Uterus (tissue), 4 donors: ENCODE results near the gene PLXND1. TPM values are rescaled to one million over a fixed set of nuclear protein-coding genes. Genes with fewer than 3 reads are reported as not detected.

ENCODE experiments used
- DNase-seq, 2 donors: peaks; one replicate each; pipeline ENCODE4 v3.0.0-alpha.2; 2019 to 2020
- H3K27ac ChIP-seq, 2 donors: fragments of 200-600 bp; sonication (generic); 1 replicate in 1 of 2; 2 replicates in 1 of 2; pipeline ENCODE4 v1.5.1; 2016 to 2018
- H3K27me3 ChIP-seq, 2 donors: fragments of 200-600 bp; sonication (generic); one replicate each; pipeline ENCODE4 v1.5.1; 2018 to 2019; ENCODE audit warnings: control low read depth in 1 of 2
- H3K36me3 ChIP-seq, 2 donors: fragments of 200-600 bp; sonication (generic); one replicate each; pipeline ENCODE4 v1.5.1; 2019; ENCODE audit warnings: control low read depth in 1 of 2
- H3K4me1 ChIP-seq, 2 donors: fragments of 200-600 bp; sonication (generic); one replicate each; pipeline ENCODE4 v1.5.1; 2018 to 2019; ENCODE audit warnings: control low read depth in 1 of 2
- H3K4me3 ChIP-seq, 2 donors: fragments of 200-600 bp; sonication (generic); 1 replicate in 1 of 2; 2 replicates in 1 of 2; pipeline ENCODE4 v1.5.1; 2018 to 2019; ENCODE audit warnings: mild to moderate bottlenecking in 1 of 2
- H3K9me3 ChIP-seq, 2 donors: fragments of 200-600 bp; sonication (generic); one replicate each; pipeline ENCODE4 v1.5.1; 2019; ENCODE audit warnings: control low read depth in 1 of 2
- CTCF ChIP-seq, 4 experiments: fragments of 200-600 bp in 2 of 4; fragments of 450-650 bp in 2 of 4; sonication (generic) in 2 of 4; IDR thresholded peaks; one replicate each; pipeline ENCODE4 v1.5.1; 2016 to 2019; ENCODE audit warnings: antibody characterized with exemption in 4 of 4, mild to moderate bottlenecking in 2 of 4, moderate library complexity in 1 of 4
- POLR2A ChIP-seq, 2 donors: fragments of 450-650 bp; IDR thresholded peaks; one replicate each; pipeline ENCODE4 v1.6.1; 2016; ENCODE audit warnings: antibody characterized with exemption in 2 of 2, mild to moderate bottlenecking in 1 of 2, moderate library complexity in 1 of 2
- intact Hi-C: fragments of 100-400 bp; cut with DNase I; formaldehyde crosslinking; loops from one replicate; pipeline ENCODE4 v1.15.1; 2023; ENCODE audit warnings: low total_unique reads
- total RNA-seq, 4 donors: library from RNA; depleted of rRNA in 3 of 4; stranded (reverse); fragments of >200 nt in 3 of 4; gene quantifications; one replicate each; pipeline versions ENCODE4 v1.1.0 to v1.2.4, GENCODE V29; 2014 to 2023
- donor health status: DM: yes; HTN: yes; CAD: no.

The PLXND1 gene
- total RNA-seq, 4 donors from 2014 or later = 54.7 to 343 (median 121) TPM

GRCh38 chr3:129593595-129594339, 12.7 kb downstream of the PLXND1 start:
- no peak for DNase-seq
- Histone ChIP-seq H3K4me3 (no peak overlapping the region), H3K9me3 (no peaks in the 10 kb centered on the region), H3K36me3 (no peaks in the 10 kb centered on the region), H3K4me1 (peaks cover 22 to 50% of the 10 kb centered on the region in 2 donors), H3K27ac (peak overlapping the region; percentile 84 to 97), H3K27me3 (no peaks in the 10 kb centered on the region)
- TF ChIP-seq CTCF (IDR thresholded peaks at IDR 0.05) (no peak), POLR2A (IDR thresholded peaks at IDR 0.05) (no peak)
- intact Hi-C loops = no loop called here

GRCh38 chr3:129593230-129593594, 13.3 kb downstream of the PLXND1 start:
- Histone ChIP-seq H3K27me3 (no peaks in the 10 kb centered on the region), H3K36me3 (no peaks in the 10 kb centered on the region), H3K9me3 (no peaks in the 10 kb centered on the region), H3K4me3 (no peak overlapping the region), H3K4me1 (peaks cover 19 to 49% of the 10 kb centered on the region in 2 donors), H3K27ac (peak overlapping the region; percentile 84 to 97)
- no peak for TF ChIP-seq POLR2A (IDR thresholded peaks at IDR 0.05)
- TF ChIP-seq CTCF (IDR thresholded peaks at IDR 0.05) = no peak
- intact Hi-C loops = no loop called here
- DNase-seq = no peak

GRCh38 chr3:129592381-129593131, 13.9 kb downstream of the PLXND1 start:
- no peaks in the 10 kb centered on the region for H3K9me3 ChIP-seq
- peak overlapping the region; percentile 84 to 97 for H3K27ac ChIP-seq
- TF ChIP-seq CTCF (IDR thresholded peaks at IDR 0.05) (no peak), POLR2A (IDR thresholded peaks at IDR 0.05) (no peak)
- H3K27me3 ChIP-seq = no peaks in the 10 kb centered on the region
- no peaks in the 10 kb centered on the region for H3K36me3 ChIP-seq
- peak overlapping the region in 1 of 2 donors; percentile 19 for H3K4me3 ChIP-seq
- intact Hi-C loops = no loop called here
- peak; percentile 77 to 83 for DNase-seq
- peaks cover 12 to 42% of the 10 kb centered on the region in 2 donors for H3K4me1 ChIP-seq

GRCh38 chr3:129591932-129592331, 14.5 kb downstream of the PLXND1 start:
- no peaks in the 10 kb centered on the region for H3K27me3 ChIP-seq
- no peak for DNase-seq
- no peak for TF ChIP-seq CTCF (IDR thresholded peaks at IDR 0.05)
- no peak for TF ChIP-seq POLR2A (IDR thresholded peaks at IDR 0.05)
- no peaks in the 10 kb centered on the region for H3K9me3 ChIP-seq
- peak overlapping the region; percentile 84 to 97 for H3K27ac ChIP-seq
- no peak overlapping the region for H3K4me3 ChIP-seq
- peaks cover 6 to 36% of the 10 kb centered on the region in 2 donors for H3K4me1 ChIP-seq
- no peaks in the 10 kb centered on the region for H3K36me3 ChIP-seq
- intact Hi-C loops = no loop called here

GRCh38 chr3:129590215-129590614, 16.3 kb downstream of the PLXND1 start:
- no peaks in the 10 kb centered on the region for H3K9me3 ChIP-seq
- DNase-seq = no peak
- H3K27ac ChIP-seq = peak overlapping the region in 1 of 2 donors; percentile 11
- peaks cover 5 to 27% of the 10 kb centered on the region in 2 donors for H3K4me1 ChIP-seq
- no peaks in the 10 kb centered on the region for H3K36me3 ChIP-seq
- no peak for TF ChIP-seq POLR2A (IDR thresholded peaks at IDR 0.05)
- no peak for TF ChIP-seq CTCF (IDR thresholded peaks at IDR 0.05)
- H3K27me3 ChIP-seq = no peaks in the 10 kb centered on the region
- intact Hi-C loops = no loop called here
- no peak overlapping the region for H3K4me3 ChIP-seq
